ENCODE data around the gene CFDP1.

The CFDP1 gene

GRCh38 chr16:75462806-75463205, 29.5 kb upstream of the CFDP1 start:
- Histone ChIP-seq H3K27me3 (ENCODE audit: control insufficient read depth, low read length) (no peaks in the 10 kb centered on the region), H3K9me2 (replicated peaks; ENCODE audit: control insufficient read depth, low read length) (no peaks in the 10 kb centered on the region), H3K4me1 (ENCODE audit: control insufficient read depth, low read length) (peaks cover 8% of the 10 kb centered on the region), H3F3A (ENCODE audit: control insufficient read depth, insufficient read depth) (no peaks in the 10 kb centered on the region), H3K79me2 (ENCODE audit: control insufficient read depth, low read length) (peaks cover 60% of the 10 kb centered on the region), H3K4me2 (ENCODE audit: low read length) (peak overlapping the region; percentile 88), H3K36me3 (ENCODE audit: control insufficient read depth, low read length) (peaks cover 3% of the 10 kb centered on the region; the same call in 1 of the 2 replicates), H3K4me3 (ENCODE audit: low read length) (peak overlapping the region; percentile 89), H4K20me1 (ENCODE audit: control insufficient read depth, insufficient read depth, low read depth, low read length) (peaks cover 6% of the 10 kb centered on the region), H3K27ac (ENCODE audit: low read depth, low read length) (no peak overlapping the region), H3K9me3 (ENCODE audit: control insufficient read depth, insufficient read depth, low read length) (no peaks in the 10 kb centered on the region)
- TF ChIP-seq, protein P1, sequence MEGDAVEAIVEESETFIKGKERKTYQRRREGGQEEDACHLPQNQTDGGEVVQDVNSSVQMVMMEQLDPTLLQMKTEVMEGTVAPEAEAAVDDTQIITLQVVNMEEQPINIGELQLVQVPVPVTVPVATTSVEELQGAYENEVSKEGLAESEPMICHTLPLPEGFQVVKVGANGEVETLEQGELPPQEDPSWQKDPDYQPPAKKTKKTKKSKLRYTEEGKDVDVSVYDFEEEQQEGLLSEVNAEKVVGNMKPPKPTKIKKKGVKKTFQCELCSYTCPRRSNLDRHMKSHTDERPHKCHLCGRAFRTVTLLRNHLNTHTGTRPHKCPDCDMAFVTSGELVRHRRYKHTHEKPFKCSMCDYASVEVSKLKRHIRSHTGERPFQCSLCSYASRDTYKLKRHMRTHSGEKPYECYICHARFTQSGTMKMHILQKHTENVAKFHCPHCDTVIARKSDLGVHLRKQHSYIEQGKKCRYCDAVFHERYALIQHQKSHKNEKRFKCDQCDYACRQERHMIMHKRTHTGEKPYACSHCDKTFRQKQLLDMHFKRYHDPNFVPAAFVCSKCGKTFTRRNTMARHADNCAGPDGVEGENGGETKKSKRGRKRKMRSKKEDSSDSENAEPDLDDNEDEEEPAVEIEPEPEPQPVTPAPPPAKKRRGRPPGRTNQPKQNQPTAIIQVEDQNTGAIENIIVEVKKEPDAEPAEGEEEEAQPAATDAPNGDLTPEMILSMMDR (IDR thresholded peaks at IDR 0.05; ENCODE audit: low read depth, low read length, poor library complexity, severe bottlenecking): no peak
- TF ChIP-seq EZH2phosphoT487 (IDR thresholded peaks at IDR 0.05; ENCODE audit: borderline replicate concordance, low read length): no peak

DNA sequence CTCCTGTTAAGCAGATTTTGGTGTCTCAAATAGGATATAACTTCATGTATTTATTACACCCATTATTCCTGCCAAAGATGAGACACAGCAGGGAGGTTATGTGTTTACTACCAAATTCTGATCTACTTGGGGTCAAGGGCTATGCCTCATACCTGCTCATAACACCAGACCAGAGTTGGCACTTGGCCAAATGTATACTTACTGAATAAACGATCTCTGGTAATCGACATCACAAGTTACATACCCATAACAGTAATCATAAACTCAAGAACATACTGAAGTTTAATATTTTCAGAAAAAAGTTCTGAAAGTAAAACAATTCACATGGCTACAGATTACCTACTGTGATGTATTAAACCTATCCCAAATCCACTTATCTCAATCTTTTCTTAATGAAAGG, 28.3 kb upstream of the CFDP1 start:
- Histone ChIP-seq H3K4me3 (ENCODE audit: low read length) (no peak overlapping the region), H3K36me3 (ENCODE audit: control insufficient read depth, low read length) (peaks cover 3% of the 10 kb centered on the region; the same call in 1 of the 2 replicates), H3K4me1 (ENCODE audit: control insufficient read depth, low read length) (peaks cover 8% of the 10 kb centered on the region), H3K27me3 (ENCODE audit: control insufficient read depth, low read length) (no peaks in the 10 kb centered on the region), H3K4me2 (ENCODE audit: low read length) (no peak overlapping the region), H4K20me1 (ENCODE audit: control insufficient read depth, insufficient read depth, low read depth, low read length) (peaks cover 6% of the 10 kb centered on the region), H3K9me3 (ENCODE audit: control insufficient read depth, insufficient read depth, low read length) (no peaks in the 10 kb centered on the region), H3K27ac (ENCODE audit: low read depth, low read length) (no peak overlapping the region), H3F3A (ENCODE audit: control insufficient read depth, insufficient read depth) (no peaks in the 10 kb centered on the region), H3K79me2 (ENCODE audit: control insufficient read depth, low read length) (peaks cover 73% of the 10 kb centered on the region), H3K9me2 (replicated peaks; ENCODE audit: control insufficient read depth, low read length) (no peaks in the 10 kb centered on the region)
- no peak for TF ChIP-seq EZH2phosphoT487 (IDR thresholded peaks at IDR 0.05; ENCODE audit: borderline replicate concordance, low read length)
- TF ChIP-seq, protein P1 (IDR thresholded peaks at IDR 0.05; ENCODE audit: low read depth, low read length, poor library complexity, severe bottlenecking): no peak

- Histone ChIP-seq H3K9me3 (ENCODE audit: control insufficient read depth, insufficient read depth, low read length) (no peaks in the 10 kb centered on the region), H3K4me3 (ENCODE audit: low read length) (no peak overlapping the region), H3K27ac (ENCODE audit: low read depth, low read length) (no peak overlapping the region), H3K79me2 (ENCODE audit: control insufficient read depth, low read length) (peaks cover 83% of the 10 kb centered on the region), H3K27me3 (ENCODE audit: control insufficient read depth, low read length) (no peaks in the 10 kb centered on the region), H4K20me1 (ENCODE audit: control insufficient read depth, insufficient read depth, low read depth, low read length) (peaks cover 6% of the 10 kb centered on the region), H3K4me1 (ENCODE audit: control insufficient read depth, low read length) (peaks cover 8% of the 10 kb centered on the region), H3K4me2 (ENCODE audit: low read length) (no peak overlapping the region), H3K9me2 (replicated peaks; ENCODE audit: control insufficient read depth, low read length) (no peaks in the 10 kb centered on the region), H3K36me3 (ENCODE audit: control insufficient read depth, low read length) (peaks cover 3% of the 10 kb centered on the region; the same call in 1 of the 2 replicates), H3F3A (ENCODE audit: control insufficient read depth, insufficient read depth) (no peaks in the 10 kb centered on the region)
- TF ChIP-seq EZH2phosphoT487 (IDR thresholded peaks at IDR 0.05; ENCODE audit: borderline replicate concordance, low read length): no peak
- TF ChIP-seq, protein P1 (IDR thresholded peaks at IDR 0.05; ENCODE audit: low read depth, low read length, poor library complexity, severe bottlenecking): no peak
Measured at GRCh38 chr16:75460446-75460845, 27.1 kb upstream of the CFDP1 start.

Data from DOHH2 (cell line).